Measurements from ENCODE around the gene GGACT.

GGACT gene

DNA sequence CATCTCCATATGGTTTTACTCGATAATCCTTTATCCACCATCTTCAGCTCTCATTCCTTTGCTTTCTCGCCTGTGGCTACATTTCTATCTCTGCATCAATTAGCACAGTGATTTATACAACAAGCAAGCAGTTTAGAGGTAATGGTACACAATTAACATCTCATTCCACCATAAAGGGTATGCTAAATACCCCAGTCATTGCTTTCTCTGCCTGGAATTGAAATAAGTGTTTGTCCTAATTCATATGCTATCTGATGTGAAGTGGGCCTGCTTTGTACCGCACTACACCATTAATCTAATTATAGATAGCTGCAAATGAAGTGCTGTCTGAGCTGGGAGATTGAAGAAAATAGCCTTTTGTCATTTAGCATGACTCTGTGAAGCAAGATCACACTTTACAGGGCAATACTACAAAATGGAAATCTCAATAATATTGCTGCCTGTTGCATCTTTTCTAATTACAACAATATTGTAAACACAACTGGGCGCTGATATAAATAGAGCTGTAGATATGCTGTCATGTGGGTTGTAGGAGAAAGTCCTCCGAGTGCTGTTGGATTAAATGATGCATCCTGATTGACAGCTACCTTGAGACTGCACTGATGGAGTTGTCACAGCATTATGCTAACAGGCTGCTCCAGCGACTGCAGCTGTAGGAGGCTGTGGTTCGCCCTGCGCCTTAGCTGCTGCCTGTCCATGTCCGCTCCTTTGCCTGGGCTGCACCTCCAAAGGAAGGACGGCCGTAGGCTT lies 78.2 kb downstream of the GGACT start:
- DNase-seq: no peak

GRCh38 chr13:100508996-100509395 lies 79.6 kb downstream of the GGACT start:
- no peak for DNase-seq

- no peak for DNase-seq
Observed at GRCh38 chr13:100508455-100508854, 80.1 kb downstream of the GGACT start.

GRCh38 chr13:100506600-100507422 lies 81.8 kb downstream of the GGACT start:
- DNase-seq: no peak

- DNase-seq: peak; percentile 46
Observed at GRCh38 chr13:100506154-100506553, 82.4 kb downstream of the GGACT start.

- DNase-seq: no peak
Observed at GRCh38 chr13:100503622-100504021, 85.0 kb downstream of the GGACT start.

DNA sequence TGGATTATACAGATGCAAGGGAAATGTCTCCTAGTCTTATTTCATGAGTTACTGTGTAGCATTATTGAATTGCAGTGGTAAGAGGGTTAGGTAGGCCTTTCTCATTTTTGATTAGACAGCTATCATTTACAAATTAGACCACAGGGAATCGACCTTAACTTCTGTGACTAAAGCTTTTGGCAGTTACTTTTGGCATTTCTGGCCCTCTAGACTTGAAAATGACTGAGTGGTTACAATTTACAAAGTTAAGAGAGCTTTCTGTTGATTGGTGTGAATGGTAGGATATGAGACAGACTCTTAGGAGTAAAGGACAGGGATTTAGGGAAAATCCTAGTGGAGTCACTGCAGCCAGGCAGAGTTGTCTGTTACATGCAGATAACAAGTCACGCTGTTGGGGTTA lies 86.1 kb downstream of the GGACT start:
- DNase-seq: no peak

DNA sequence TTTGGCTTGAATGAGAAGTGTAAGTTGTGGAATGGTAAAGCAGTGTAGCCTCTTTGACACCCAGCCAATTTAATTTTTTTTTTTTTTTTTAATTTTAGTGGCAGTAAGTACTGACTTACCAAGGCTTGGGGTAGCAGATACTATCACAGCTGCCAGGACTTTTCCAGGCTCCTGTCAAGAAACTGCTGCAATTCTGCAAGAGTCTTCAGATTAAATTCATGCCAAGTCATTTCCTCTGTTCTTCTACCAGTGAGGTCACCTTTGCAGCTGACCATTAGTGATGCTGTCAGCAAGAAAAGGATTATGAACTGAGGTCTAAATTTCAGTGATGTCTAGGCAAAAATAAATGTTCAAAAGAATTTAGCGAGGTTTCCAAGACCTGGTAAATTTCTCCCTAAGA lies 91.2 kb downstream of the GGACT start:
- DNase-seq: no peak

DNA sequence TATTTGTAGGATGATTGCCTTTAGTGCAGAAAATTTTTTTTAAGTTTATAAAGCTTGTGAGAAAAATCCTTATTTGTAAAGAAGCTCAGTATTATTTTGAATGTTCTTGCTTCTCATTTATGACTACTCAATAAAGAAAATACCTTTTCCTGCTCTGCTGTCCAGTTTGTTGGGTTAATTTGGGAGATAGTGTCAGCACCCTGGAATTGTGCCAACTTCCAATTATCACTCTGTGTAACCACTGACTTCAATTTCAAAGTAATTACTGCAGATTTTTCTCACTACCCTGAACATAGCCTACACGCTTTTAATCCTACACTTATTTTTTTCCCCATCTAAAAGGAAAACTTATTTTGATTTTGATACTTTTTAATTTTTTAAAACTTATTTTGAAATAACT lies 93.1 kb downstream of the GGACT start:
- no peak for DNase-seq

DNA sequence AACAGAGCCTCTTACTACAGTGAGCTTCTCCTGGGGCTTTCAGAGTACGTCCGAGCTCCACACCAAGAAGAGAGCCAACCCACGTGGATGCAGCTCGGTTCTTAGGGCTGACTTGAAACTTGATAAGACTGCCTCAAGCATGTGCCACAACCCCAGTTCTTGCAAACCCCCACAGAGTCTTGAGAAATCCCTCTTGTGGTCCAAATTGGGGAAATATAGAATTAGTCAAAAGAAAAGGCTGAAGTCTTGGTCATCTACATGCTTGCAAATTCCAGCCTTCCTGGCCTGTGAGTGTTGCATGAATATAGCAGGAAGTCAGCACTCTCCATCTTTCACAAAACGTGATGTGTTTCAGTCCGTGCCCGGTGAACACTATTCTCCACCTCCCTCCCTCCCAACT lies 95.2 kb downstream of the GGACT start:
- DNase-seq: no peak

- DNase-seq: no peak
Observed at GRCh38 chr13:100491164-100491842, 97.3 kb downstream of the GGACT start.

DNA sequence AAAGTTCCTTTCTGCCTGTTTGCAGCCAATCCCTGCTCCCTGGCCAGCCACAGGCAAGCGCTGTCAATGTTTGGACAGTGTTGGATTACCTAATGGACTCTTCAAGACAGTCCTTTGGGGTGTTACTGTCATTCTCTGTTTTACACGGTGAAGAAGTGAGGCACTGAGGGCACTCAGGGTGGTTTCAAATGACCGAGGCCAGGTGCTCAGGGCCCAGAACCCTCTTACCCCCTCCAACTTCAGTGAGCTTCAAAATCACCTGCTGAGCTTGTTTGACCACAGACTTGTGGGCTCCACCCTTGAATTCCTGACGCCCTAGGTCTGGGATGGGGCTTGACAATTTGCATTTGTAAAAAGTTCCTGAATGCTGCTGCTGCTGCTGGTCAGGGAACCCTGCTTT lies 97.9 kb downstream of the GGACT start:
- no peak for DNase-seq

GRCh38 chr13:100485265-100485664 lies 103.3 kb downstream of the GGACT start:
- DNase-seq: no peak

DNA sequence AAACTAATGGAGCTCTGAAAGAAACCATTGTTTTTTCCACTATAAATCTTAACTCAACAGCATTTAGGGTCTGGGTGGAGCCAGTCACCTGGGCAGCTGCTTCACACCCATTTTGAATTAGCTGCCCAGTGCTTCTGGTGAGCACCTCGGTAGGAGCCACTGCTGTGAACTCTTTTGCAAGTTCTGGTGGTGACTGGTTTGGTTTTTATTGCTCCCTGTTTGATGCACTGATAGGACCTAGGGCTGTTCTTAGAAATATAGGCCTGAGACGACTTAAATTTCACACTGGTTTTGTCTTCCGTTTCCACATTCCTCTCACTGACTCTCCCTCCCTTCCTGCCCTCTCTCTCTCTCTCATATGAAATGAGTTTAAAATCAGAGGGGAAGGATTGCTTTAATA lies 103.9 kb downstream of the GGACT start:
- no peak for DNase-seq

DNA sequence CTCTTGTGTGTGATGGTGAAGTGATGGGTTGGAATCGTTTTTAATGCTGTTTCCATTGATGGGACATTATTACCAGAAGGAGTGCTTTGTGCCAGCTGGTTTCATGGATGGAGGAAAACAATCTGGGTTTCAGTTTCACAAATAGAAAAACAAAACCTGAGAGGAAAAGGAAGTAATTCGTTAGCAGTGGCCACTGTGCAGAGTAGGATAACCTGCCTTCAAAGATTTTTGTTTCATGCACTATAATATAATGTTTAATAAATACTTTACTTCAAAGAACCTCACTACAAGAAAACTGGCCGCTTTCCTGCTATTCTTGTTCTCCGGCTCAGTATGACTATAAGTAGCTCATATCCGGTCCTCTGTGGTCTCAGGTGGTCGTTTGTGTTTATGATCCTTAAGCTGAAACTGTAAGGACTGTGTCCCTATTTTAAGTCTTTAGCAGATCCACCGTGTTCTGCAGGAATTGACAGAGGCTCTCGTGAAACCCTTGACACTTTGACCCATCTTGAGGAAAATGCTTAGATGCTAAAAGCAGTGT lies 104.7 kb downstream of the GGACT start:
- no peak for DNase-seq

- no peak for DNase-seq
Observed at GRCh38 chr13:100483139-100483538, 105.5 kb downstream of the GGACT start.

- DNase-seq: no peak
Observed at GRCh38 chr13:100480676-100481075, 107.9 kb downstream of the GGACT start.

Data from stimulated activated CD4-positive, alpha-beta T cell treated with anti-CD3 and anti-CD28 coated beads, Interleukin-4, amount 100 ng/mL, for 1 hour (primary cell).